ENCODE measurements around the gene DNAI2.

Gene DNAI2

GRCh38 chr17:74241847-74242246 is 32.2 kb upstream of the DNAI2 start:
- Histone ChIP-seq H3K79me2 (ENCODE audit: insufficient read depth, low read length) (no peaks in the 10 kb centered on the region), H2AFZ (ENCODE audit: low read length) (no peak overlapping the region), H3K4me1 (ENCODE audit: insufficient read depth, low read length, severe bottlenecking) (no peaks in the 10 kb centered on the region), H3K27ac (ENCODE audit: low read depth, low read length, poor library complexity, severe bottlenecking) (no peak overlapping the region), H3K4me3 (ENCODE audit: low read depth, low read length, poor library complexity, severe bottlenecking) (no peak overlapping the region), H3K4me2 (ENCODE audit: low read length) (no peak overlapping the region), H3K9me3 (ENCODE audit: low read length) (no peaks in the 10 kb centered on the region), H3K9me2 (ENCODE audit: low read depth, low read length) (no peaks in the 10 kb centered on the region), H3F3A (ENCODE audit: insufficient read depth, low read length) (no peaks in the 10 kb centered on the region), H3K9ac (ENCODE audit: low read length) (no peak overlapping the region), H4K20me1 (ENCODE audit: insufficient read depth, low read length) (no peaks in the 10 kb centered on the region), H3K27me3 (ENCODE audit: insufficient read depth, low read length) (peaks cover 4% of the 10 kb centered on the region; the same call in 1 of the 2 replicates), H3K36me3 (ENCODE audit: insufficient read depth, low read length) (no peaks in the 10 kb centered on the region)
- TF ChIP-seq EZH2 (IDR thresholded peaks at IDR 0.05; ENCODE audit: borderline replicate concordance, low read length), result no peak
- TF ChIP-seq CTCF (IDR thresholded peaks at IDR 0.05; ENCODE audit: low read length), result no peak

GRCh38 chr17:74243013-74243755 is 30.9 kb upstream of the DNAI2 start:
- H3K4me3 ChIP-seq (ENCODE audit: low read depth, low read length, poor library complexity, severe bottlenecking), result no peak overlapping the region
- no peaks in the 10 kb centered on the region for H3K79me2 ChIP-seq (ENCODE audit: insufficient read depth, low read length)
- peaks cover 4% of the 10 kb centered on the region; the same call in 1 of the 2 replicates for H3K27me3 ChIP-seq (ENCODE audit: insufficient read depth, low read length)
- H3K36me3 ChIP-seq (ENCODE audit: insufficient read depth, low read length), result no peaks in the 10 kb centered on the region; the same call in 1 of the 2 replicates
- H3K4me2 ChIP-seq (ENCODE audit: low read length), result no peak overlapping the region
- H3K9ac ChIP-seq (ENCODE audit: low read length), result no peak overlapping the region
- no peaks in the 10 kb centered on the region for H3F3A ChIP-seq (ENCODE audit: insufficient read depth, low read length)
- no peak overlapping the region for H3K27ac ChIP-seq (ENCODE audit: low read depth, low read length, poor library complexity, severe bottlenecking)
- no peaks in the 10 kb centered on the region for H3K9me2 ChIP-seq (ENCODE audit: low read depth, low read length)
- H3K4me1 ChIP-seq (ENCODE audit: insufficient read depth, low read length, severe bottlenecking), result no peaks in the 10 kb centered on the region
- TF ChIP-seq EZH2 (IDR thresholded peaks at IDR 0.05; ENCODE audit: borderline replicate concordance, low read length) (no peak), CTCF (IDR thresholded peaks at IDR 0.05; ENCODE audit: low read length) (no peak)
- no peaks in the 10 kb centered on the region for H3K9me3 ChIP-seq (ENCODE audit: low read length)
- H2AFZ ChIP-seq (ENCODE audit: low read length), result no peak overlapping the region
- no peaks in the 10 kb centered on the region for H4K20me1 ChIP-seq (ENCODE audit: insufficient read depth, low read length)

- no peaks in the 10 kb centered on the region for H3K4me1 ChIP-seq (ENCODE audit: insufficient read depth, low read length, severe bottlenecking)
- no peak overlapping the region for H3K27ac ChIP-seq (ENCODE audit: low read depth, low read length, poor library complexity, severe bottlenecking)
- no peaks in the 10 kb centered on the region; the same call in 1 of the 2 replicates for H3K36me3 ChIP-seq (ENCODE audit: insufficient read depth, low read length)
- no peaks in the 10 kb centered on the region for H3F3A ChIP-seq (ENCODE audit: insufficient read depth, low read length)
- no peak for TF ChIP-seq EZH2 (IDR thresholded peaks at IDR 0.05; ENCODE audit: borderline replicate concordance, low read length)
- no peak for TF ChIP-seq CTCF (IDR thresholded peaks at IDR 0.05; ENCODE audit: low read length)
- no peak overlapping the region for H3K9ac ChIP-seq (ENCODE audit: low read length)
- H3K9me2 ChIP-seq (ENCODE audit: low read depth, low read length), result no peaks in the 10 kb centered on the region
- H2AFZ ChIP-seq (ENCODE audit: low read length), result no peak overlapping the region
- no peak overlapping the region for H3K4me2 ChIP-seq (ENCODE audit: low read length)
- H3K79me2 ChIP-seq (ENCODE audit: insufficient read depth, low read length), result no peaks in the 10 kb centered on the region
- H4K20me1 ChIP-seq (ENCODE audit: insufficient read depth, low read length), result no peaks in the 10 kb centered on the region
- no peaks in the 10 kb centered on the region for H3K9me3 ChIP-seq (ENCODE audit: low read length)
- no peak overlapping the region for H3K4me3 ChIP-seq (ENCODE audit: low read depth, low read length, poor library complexity, severe bottlenecking)
- peaks cover 4% of the 10 kb centered on the region; the same call in 1 of the 2 replicates for H3K27me3 ChIP-seq (ENCODE audit: insufficient read depth, low read length)
Measured at GRCh38 chr17:74244128-74244527, 29.9 kb upstream of the DNAI2 start.
